ENCODE measurements around the gene PCDH1.

PCDH1 gene

GRCh38 chr5:141839015-141839513 lies 39.1 kb downstream of the PCDH1 start:
- H3K27ac ChIP-seq: no peak overlapping the region
- TF ChIP-seq CTCF (IDR thresholded peaks at IDR 0.05) (no peak), ZFX (IDR thresholded peaks at IDR 0.05; ENCODE audit: borderline replicate concordance) (no peak)

GRCh38 chr5:141838326-141839014 lies 39.7 kb downstream of the PCDH1 start:
- TF ChIP-seq CTCF (IDR thresholded peaks at IDR 0.05) (no peak), ZFX (IDR thresholded peaks at IDR 0.05; ENCODE audit: borderline replicate concordance) (no peak)

GRCh38 chr5:141835928-141836670 lies 42.1 kb downstream of the PCDH1 start:
- TF ChIP-seq ZFX (IDR thresholded peaks at IDR 0.05; ENCODE audit: borderline replicate concordance) (no peak), CTCF (IDR thresholded peaks at IDR 0.05) (no peak)
- no peak overlapping the region for H3K27ac ChIP-seq

More at GRCh38 chr5:141838326-141839014, 39.7 kb downstream of the PCDH1 start:
- no peak overlapping the region for H3K27ac ChIP-seq

- TF ChIP-seq CTCF (IDR thresholded peaks at IDR 0.05) (no peak), ZFX (IDR thresholded peaks at IDR 0.05; ENCODE audit: borderline replicate concordance) (no peak)
- no peak overlapping the region for H3K27ac ChIP-seq
These were observed 43.9 kb downstream of the PCDH1 start for GRCh38 chr5:141834331-141834730.

- H3K27ac ChIP-seq: no peak overlapping the region; the same call in 1 of the 2 replicates
- TF ChIP-seq CTCF (IDR thresholded peaks at IDR 0.05) (no peak), ZFX (IDR thresholded peaks at IDR 0.05; ENCODE audit: borderline replicate concordance) (no peak)
These were observed 46.1 kb downstream of the PCDH1 start for GRCh38 chr5:141832131-141832530.

GRCh38 chr5:141828162-141828561 lies 50.0 kb downstream of the PCDH1 start:
- H3K27ac ChIP-seq: no peak overlapping the region
- no peak for TF ChIP-seq CTCF (IDR thresholded peaks at IDR 0.05)
- no peak for TF ChIP-seq ZFX (IDR thresholded peaks at IDR 0.05; ENCODE audit: borderline replicate concordance)

GRCh38 chr5:141826674-141827073 lies 51.5 kb downstream of the PCDH1 start:
- no peak overlapping the region for H3K27ac ChIP-seq

More at GRCh38 chr5:141826674-141827073, 51.5 kb downstream of the PCDH1 start:
- TF ChIP-seq ZFX (IDR thresholded peaks at IDR 0.05; ENCODE audit: borderline replicate concordance): no peak
- no peak for TF ChIP-seq CTCF (IDR thresholded peaks at IDR 0.05)

Data from 22Rv1 (cell line).